Common myeloid progenitor, CD34-positive (primary cell): Measurements from ENCODE around the gene CBFA2T3.

Experiments used
- CTCF ChIA-PET: fragments of 350-600 bp; sonication (Branson Sonifier 250); formaldehyde crosslinking; loops from one replicate; lab custom pipeline; 2021; ENCODE audit warnings: antibody characterized with exemption; lab: Charles Lee
- POLR2A ChIA-PET: fragments of 350-600 bp; sonication (Branson Sonifier 250); formaldehyde crosslinking; loops from one replicate; lab custom pipeline; 2021; ENCODE audit warnings: antibody characterized with exemption; lab: Charles Lee
- DNase-seq, 3 donors: peaks; one replicate each; pipeline versions ENCODE4 v3.0.0 to v3.0.0-alpha.2; 2013
- H3K27ac ChIP-seq, 2 experiments: 1 replicate in 1 of 2; 2 replicates in 1 of 2; pipeline ENCODE4 v1.7.0; 2013; ENCODE audit warnings: inconsistent platforms in 2 of 2, low read length in 2 of 2, mild to moderate bottlenecking in 2 of 2, low read depth in 1 of 2, moderate library complexity in 1 of 2; ENCODE audit not compliant: severe bottlenecking in 2 of 2, insufficient read depth in 1 of 2, poor library complexity in 1 of 2
- H3K27me3 ChIP-seq, 5 experiments: replicated peaks in 2 of 5; 1 replicate in 3 of 5; 2 replicates in 2 of 5; pipeline versions ENCODE4 v1.6.1 to v1.7.0; 2013; ENCODE audit warnings: low read length in 4 of 5, mild to moderate bottlenecking in 2 of 5, moderate library complexity in 2 of 5, inconsistent platforms in 1 of 5; ENCODE audit not compliant: insufficient read depth in 5 of 5, control insufficient read depth in 4 of 5
- H3K36me3 ChIP-seq, 4 experiments: 1 replicate in 2 of 4; 2 replicates in 2 of 4; pipeline versions ENCODE4 v1.6.1 to v1.7.0; 2013; ENCODE audit warnings: low read length in 3 of 4, control low read depth in 1 of 4, mild to moderate bottlenecking in 1 of 4; ENCODE audit not compliant: control insufficient read depth in 4 of 4, insufficient read depth in 4 of 4
- H3K4me1 ChIP-seq, 4 experiments: 1 replicate in 3 of 4; 2 replicates in 1 of 4; pipeline versions ENCODE4 v1.6.1 to v1.7.1; 2013; ENCODE audit warnings: low read length in 3 of 4, mild to moderate bottlenecking in 3 of 4, control low read depth in 1 of 4, inconsistent platforms in 1 of 4, moderate library complexity in 1 of 4; ENCODE audit not compliant: control insufficient read depth in 4 of 4, insufficient read depth in 4 of 4; ENCODE audit errors: control extremely low read depth in 1 of 4
- H3K4me3 ChIP-seq, 7 experiments: 1 replicate in 4 of 7; 2 replicates in 3 of 7; pipeline versions ENCODE4 v1.5.1 to v1.7.0; 2013; ENCODE audit warnings: mild to moderate bottlenecking in 7 of 7, low read length in 6 of 7, moderate library complexity in 6 of 7, inconsistent platforms in 2 of 7, low read depth in 2 of 7, control low read depth in 1 of 7; ENCODE audit not compliant: insufficient read depth in 4 of 7, control insufficient read depth in 1 of 7; ENCODE audit errors: extremely low read depth in 1 of 7
- H3K9me3 ChIP-seq, 5 experiments: 1 replicate in 4 of 5; 2 replicates in 1 of 5; pipeline versions ENCODE4 v1.6.1 to v1.7.1; 2013; ENCODE audit warnings: low read length in 4 of 5, mild to moderate bottlenecking in 2 of 5, inconsistent platforms in 1 of 5, low read depth in 1 of 5, moderate library complexity in 1 of 5; ENCODE audit not compliant: control insufficient read depth in 4 of 5, insufficient read depth in 2 of 5; ENCODE audit errors: control extremely low read depth in 1 of 5
- WGBS: methylation state at CpG from one replicate; pipeline ENCODE4 v1.1.5; 2013; ENCODE audit not compliant: insufficient coverage; 5-methylcytosine and 5-hydroxymethylcytosine counted together

The CBFA2T3 gene

GRCh38 chr16:88883946-88884345 lies 93.1 kb downstream of the CBFA2T3 start:
- peaks cover 0 to 3% (median 0%) of the 10 kb centered on the region in 4 experiments for H3K4me1 ChIP-seq
- peaks cover 8 to 97% (median 76%) of the 10 kb centered on the region in 4 experiments for H3K36me3 ChIP-seq
- no peaks in the 10 kb centered on the region for H3K27me3 ChIP-seq
- H3K27ac ChIP-seq: no peak overlapping the region
- ChIA-PET POLR2A (no interaction called here), CTCF (no interaction called here)
- WGBS: 98% methylated on average over 8 of the region's 11 CpGs
- no peaks in the 10 kb centered on the region for H3K9me3 ChIP-seq
- H3K4me3 ChIP-seq: no peak overlapping the region
- no peak for DNase-seq

GRCh38 chr16:88883117-88883895 lies 93.7 kb downstream of the CBFA2T3 start:
- no peak for DNase-seq
- H3K27me3 ChIP-seq: no peaks in the 10 kb centered on the region
- no peaks in the 10 kb centered on the region for H3K4me1 ChIP-seq
- H3K4me3 ChIP-seq: no peak overlapping the region
- ChIA-PET POLR2A (no interaction called here), CTCF (interaction anchor here (1.0 kb wide), 1 partner anchor 207 kb away, joined by 3 read pairs; no protein-coding TSS in a partner anchor)
- WGBS: 98% methylated on average over 46 of the region's 49 CpGs
- H3K9me3 ChIP-seq: no peaks in the 10 kb centered on the region
- peaks cover 9 to 98% (median 78%) of the 10 kb centered on the region in 4 experiments for H3K36me3 ChIP-seq
- no peak overlapping the region for H3K27ac ChIP-seq

- Histone ChIP-seq H3K36me3 (peaks cover 12 to 98% (median 80%) of the 10 kb centered on the region in 4 experiments), H3K4me1 (no peaks in the 10 kb centered on the region), H3K9me3 (no peaks in the 10 kb centered on the region), H3K27ac (no peak overlapping the region), H3K27me3 (no peaks in the 10 kb centered on the region), H3K4me3 (no peak overlapping the region)
- WGBS: 91% methylated on average over 14 of the region's 26 CpGs
- peak in 2 of 3 donors; percentile 40 to 63 for DNase-seq
- POLR2A ChIA-PET: no interaction called here
- CTCF ChIA-PET: interaction anchor here (1.0 kb wide), 1 partner anchor 208 kb away, joined by 3 read pairs; no protein-coding TSS in a partner anchor
Observed at GRCh38 chr16:88882358-88883030, 94.5 kb downstream of the CBFA2T3 start.

- peaks cover 12 to 99% (median 77%) of the 10 kb centered on the region in 4 experiments for H3K36me3 ChIP-seq
- no peak overlapping the region for H3K27ac ChIP-seq
- no peak for DNase-seq
- POLR2A ChIA-PET: no interaction called here
- WGBS: over 99% methylated on average over 22 of the region's 27 CpGs
- H3K4me1 ChIP-seq: no peaks in the 10 kb centered on the region
- no peaks in the 10 kb centered on the region for H3K9me3 ChIP-seq
- CTCF ChIA-PET: no interaction called here
- H3K27me3 ChIP-seq: no peaks in the 10 kb centered on the region
- H3K4me3 ChIP-seq: no peak overlapping the region
Observed at GRCh38 chr16:88881675-88882357, 95.2 kb downstream of the CBFA2T3 start.

GRCh38 chr16:88881007-88881615 lies 95.9 kb downstream of the CBFA2T3 start:
- H3K27me3 ChIP-seq: no peaks in the 10 kb centered on the region

GRCh38 chr16:88880226-88881006 lies 96.6 kb downstream of the CBFA2T3 start:
- ChIA-PET CTCF (interaction anchor here (1.8 kb wide), 1 partner anchor 9 kb away, joined by 4 read pairs; no protein-coding TSS in a partner anchor), POLR2A (interaction anchor here (1.4 kb wide), 1 partner anchor 16 kb away, joined by 4 read pairs; no protein-coding TSS in a partner anchor)
- Histone ChIP-seq H3K9me3 (no peaks in the 10 kb centered on the region), H3K36me3 (peaks cover 12 to 99% (median 76%) of the 10 kb centered on the region in 4 experiments), H3K4me1 (no peaks in the 10 kb centered on the region), H3K4me3 (no peak overlapping the region), H3K27me3 (no peaks in the 10 kb centered on the region), H3K27ac (no peak overlapping the region)
- WGBS: 91% methylated on average over 33 of the region's 36 CpGs
- no peak for DNase-seq

More at GRCh38 chr16:88881007-88881615, 95.9 kb downstream of the CBFA2T3 start:
- 95% methylated on average over 37 of the region's 46 CpGs for WGBS
- ChIA-PET POLR2A (no interaction called here), CTCF (interaction anchor here (1.8 kb wide), 1 partner anchor 10 kb away, joined by 4 read pairs; no protein-coding TSS in a partner anchor)
- Histone ChIP-seq H3K4me1 (no peaks in the 10 kb centered on the region), H3K27ac (no peak overlapping the region), H3K36me3 (peaks cover 12 to 99% (median 78%) of the 10 kb centered on the region in 4 experiments), H3K9me3 (no peaks in the 10 kb centered on the region), H3K4me3 (no peak overlapping the region)
- no peak for DNase-seq
